IPS-NIHi7 (cell line): ENCODE measurements around the gene SUGP1.
"Not testable (repeated sequence)": the region's sequence is repeated elsewhere in the genome, so short reads cannot be mapped to it uniquely, and the experiment has no call there.

Experiments
- DNase-seq: peaks from one replicate; pipeline ENCODE4 v3.0.0; 2012; ENCODE audit warnings: mixed read lengths; ENCODE audit errors: extremely low spot score

The SUGP1 gene

DNA sequence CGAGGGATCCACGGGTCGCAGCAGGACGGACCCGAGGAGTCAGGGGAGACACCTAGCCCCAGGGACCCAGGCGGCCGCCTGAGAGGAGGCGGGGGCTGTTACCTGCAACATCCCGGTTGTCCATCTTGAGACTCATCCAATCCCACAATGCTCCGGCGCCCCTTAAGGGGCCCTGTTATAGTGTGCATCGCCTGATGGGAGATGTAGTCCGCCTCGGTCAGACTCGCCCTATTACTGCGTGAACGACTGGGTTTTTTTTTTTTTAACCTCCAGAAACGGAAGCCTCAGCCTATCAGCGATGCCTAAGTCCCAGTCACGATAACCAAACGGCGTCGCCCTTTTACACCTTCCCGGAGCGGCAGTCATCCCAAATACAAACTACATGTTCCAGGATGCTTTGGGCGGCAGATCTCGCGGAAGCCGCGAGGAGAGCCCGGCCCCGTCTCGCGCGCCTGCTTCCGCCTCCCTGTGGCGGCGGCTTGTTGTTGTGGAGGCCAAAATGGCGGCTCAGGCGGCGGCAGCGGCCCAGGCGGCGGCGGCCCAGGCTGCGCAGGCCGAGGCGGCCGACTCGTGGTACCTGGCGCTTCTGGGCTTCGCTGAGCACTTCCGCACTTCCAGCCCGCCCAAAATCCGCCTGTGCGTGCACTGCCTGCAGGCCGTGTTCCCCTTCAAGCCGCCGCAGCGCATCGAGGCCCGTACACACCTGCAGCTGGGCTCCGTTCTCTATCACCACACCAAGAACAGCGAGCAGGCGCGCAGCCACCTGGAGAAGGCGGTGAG, at the start of gene SUGP1, which contains the start of gene MAU2:
TSS of gene SUGP1 (minus strand) at position 149 of the 780 bp plus-strand sequence. CDS start at position 136, 13 bp downstream.
TSS of gene MAU2 (plus strand) at position 469 of the 780 bp plus-strand sequence. CDS start at position 500, 31 bp downstream.
- DNase-seq, result peak; percentile 97

GRCh38 chr19:19368087-19368486, 47.8 kb upstream of the SUGP1 start:
- no peak for DNase-seq

- peak; percentile 90 for DNase-seq
Observed at GRCh38 chr19:19366434-19367396, 46.4 kb upstream of the SUGP1 start.

DNA sequence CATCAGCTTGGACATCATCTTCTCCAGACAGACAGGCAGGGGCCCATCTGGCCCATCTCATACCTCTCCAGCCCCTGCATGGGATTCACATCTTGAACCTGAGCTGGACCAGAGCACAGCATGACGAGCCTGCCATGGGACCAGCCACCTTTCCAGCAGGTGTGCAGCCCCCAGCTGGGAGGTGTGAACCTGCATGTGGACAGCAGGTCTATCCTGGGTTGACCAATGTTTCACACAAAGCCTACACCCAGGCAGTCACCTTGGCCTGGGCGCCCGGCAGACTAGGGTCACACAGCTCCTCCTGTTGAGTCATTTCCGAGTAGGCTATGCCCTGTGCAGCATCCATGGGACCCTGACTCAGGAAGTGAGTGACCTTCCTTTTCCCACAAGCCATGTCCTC, 41.8 kb upstream of the SUGP1 start:
- DNase-seq, result no peak

- DNase-seq, result peak; percentile 84
Observed at GRCh38 chr19:19361075-19361594, 40.8 kb upstream of the SUGP1 start.

- no peak for DNase-seq
Observed at GRCh38 chr19:19356901-19357566, 36.7 kb upstream of the SUGP1 start.

DNA sequence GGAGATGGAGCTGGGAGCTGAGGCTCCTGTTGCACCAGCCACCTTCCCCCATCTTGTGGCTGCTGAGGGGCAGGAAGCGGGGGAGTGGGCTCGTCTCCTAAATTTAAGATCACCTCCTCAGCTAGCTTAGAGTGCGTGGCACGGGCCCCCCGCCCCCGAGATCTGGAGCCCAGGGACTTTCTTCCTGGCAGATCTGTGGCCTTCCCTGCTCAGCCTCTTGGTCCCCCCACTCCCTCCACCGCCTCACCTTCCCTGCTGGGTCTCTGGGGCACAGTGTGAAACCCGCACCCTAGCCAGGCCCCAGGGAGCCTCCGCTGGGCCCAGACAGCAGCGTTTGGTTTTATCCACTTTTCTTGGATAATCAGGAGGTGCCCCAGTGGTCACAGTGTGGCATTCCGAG, 36.2 kb upstream of the SUGP1 start:
- no peak for DNase-seq

GRCh38 chr19:19355606-19356139, 35.4 kb upstream of the SUGP1 start:
- DNase-seq, result no peak

DNA sequence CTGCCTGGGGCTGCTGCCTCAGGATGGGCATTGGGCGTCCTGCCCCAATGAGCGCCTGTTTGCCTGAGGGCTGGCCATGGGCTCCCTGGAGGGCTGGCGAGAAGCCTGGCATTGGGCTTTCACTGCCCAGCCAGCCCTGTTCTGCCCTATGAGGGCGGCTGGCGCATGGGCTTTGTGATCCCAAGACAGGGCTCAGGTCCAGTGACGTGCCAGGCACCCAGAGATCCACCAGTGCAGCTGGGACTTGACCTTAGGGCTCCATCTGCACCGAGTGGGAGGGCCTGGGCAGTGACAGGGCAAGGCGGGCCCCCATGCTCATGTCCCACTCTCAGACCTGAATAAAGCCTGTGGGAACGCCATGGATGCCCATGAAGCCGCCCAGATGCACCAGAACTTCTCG, 34.6 kb upstream of the SUGP1 start:
- DNase-seq, result no peak

GRCh38 chr19:19354007-19354406, 33.7 kb upstream of the SUGP1 start:
- DNase-seq, result no peak

DNA sequence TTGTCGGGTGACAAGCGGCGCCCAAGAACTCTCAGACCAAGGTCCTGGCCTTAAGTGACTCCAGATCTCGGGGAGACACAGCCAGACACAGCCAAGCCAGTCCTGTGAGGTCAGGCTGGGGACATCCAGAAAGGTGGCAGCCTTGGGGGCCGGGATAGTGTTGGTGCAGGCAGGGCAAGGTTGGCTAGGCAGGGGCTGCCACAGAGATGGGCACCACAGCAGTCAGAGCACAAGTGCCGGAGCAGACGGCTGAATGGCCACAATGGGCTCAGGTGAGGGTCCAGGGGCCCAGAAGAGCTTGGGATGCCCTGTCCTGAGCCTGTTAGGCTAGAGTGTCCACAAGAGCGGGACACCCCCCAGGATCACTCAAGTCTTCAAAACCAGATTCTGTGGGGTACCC, 32.5 kb upstream of the SUGP1 start:
- DNase-seq, result no peak

DNA sequence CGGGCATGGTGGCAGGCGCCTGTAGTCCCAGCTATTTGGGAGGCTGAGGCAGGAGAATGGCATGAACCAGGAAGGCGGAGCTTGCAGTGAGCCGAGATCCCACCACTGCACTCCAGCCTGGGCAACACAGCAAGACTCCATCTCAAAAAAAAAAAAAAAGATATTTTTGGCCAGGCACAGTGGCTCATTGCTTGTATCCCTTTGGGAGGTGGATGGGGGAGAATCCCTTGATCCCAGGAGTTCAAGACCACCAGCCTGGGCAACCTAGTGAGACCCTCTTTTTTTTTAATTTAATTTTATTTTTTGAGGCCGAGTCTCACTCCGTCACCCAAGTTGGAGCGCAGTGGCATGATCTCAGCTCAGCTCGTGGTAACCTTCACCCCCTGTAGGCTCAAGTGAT, 30.4 kb upstream of the SUGP1 start:
- DNase-seq, result not testable (repeated sequence)

DNA sequence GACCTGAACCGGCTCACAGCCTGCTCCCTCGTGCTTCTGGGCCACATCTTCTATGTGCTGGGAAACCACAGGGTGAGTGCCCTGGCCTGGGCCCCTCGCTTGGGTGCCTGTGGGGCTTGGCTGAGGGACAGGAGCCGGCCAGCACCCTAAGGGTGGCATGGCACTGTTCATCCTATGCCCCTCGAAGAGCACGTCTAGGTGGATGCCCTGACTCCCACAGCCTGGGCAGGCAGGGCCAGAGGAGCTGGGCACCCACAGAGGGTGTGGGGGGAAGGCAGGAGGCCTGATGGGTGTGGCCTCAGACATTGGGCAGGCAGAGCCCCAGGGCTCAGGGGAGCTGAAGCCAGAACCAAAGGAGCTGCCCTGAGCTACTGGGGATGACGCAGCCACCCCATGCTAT, 29.1 kb upstream of the SUGP1 start:
- DNase-seq, result no peak

DNA sequence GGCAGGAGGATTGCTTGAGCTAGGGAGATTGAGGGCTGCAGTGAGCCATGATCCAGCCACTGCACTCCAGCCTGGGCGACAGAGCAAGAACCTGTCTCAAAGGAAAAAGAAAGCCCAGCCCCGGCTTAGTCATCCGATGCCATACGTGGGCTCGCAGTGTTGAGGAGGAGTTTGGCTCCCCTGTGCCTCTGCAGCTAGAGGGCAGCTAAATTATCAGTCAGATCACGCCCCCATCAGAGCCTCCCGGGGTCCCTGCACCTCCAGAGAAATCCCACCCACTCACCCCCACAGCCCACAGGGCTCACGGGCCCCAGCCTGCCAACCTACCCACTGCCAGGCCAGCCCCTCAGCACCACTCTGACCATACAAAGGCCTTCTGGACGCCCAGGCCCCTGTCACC, 28.0 kb upstream of the SUGP1 start:
- no peak for DNase-seq

DNA sequence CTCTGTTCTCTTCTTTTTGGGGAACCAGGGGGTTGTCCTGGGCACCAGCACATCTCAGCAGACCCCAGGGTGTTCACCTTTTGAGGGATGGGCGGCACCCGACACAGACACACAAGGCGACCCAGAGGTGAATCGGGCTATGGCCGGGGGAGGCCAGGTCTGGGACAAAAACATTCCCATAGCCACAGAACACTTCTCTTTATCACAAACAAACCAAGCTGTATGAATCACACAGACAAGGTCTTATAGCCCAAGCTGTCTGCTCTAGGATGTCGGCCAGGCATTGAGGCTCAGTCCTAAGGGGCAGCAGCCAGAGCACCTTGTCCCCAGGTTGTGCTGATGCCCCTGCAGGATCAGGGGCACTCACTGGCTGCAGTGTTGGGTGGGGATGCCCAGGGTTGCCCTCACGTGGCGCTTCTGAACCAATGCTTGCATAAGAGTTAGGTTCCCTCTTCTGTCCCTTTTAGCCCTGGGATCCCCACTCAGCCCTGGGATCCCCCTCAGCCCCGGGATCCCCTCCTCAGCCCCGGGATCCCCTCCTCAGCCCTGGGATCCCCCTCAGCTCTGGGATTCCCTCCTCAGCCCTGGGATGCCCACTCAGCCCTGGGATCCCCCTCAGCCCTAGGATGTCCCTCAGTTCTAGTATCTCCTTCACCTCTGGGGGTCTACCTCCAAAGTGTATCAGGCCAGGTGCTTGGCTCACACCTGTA, 27.2 kb upstream of the SUGP1 start:
- DNase-seq, result no peak

DNA sequence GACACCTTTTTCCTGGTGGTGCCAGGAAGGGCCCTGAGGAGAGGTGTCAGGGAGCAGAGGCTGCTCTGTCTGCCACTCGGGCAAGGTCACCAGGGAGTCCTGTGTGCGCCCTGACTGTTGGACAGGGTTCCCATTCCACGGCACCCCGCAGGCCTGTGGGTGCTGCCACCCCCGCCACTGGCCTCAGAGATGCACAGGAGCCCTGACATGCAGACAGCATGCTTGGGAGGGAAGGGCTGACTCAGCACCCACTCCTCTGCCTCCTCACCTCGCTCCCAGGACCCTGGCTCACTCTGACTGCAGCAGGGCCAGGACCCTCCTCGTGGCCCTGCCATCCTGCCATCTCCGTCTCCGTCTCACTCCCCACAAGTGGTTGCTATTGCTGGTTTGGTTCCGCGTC, 25.7 kb upstream of the SUGP1 start:
- DNase-seq, result no peak

- no peak for DNase-seq
Observed at GRCh38 chr19:19345232-19345631, 24.9 kb upstream of the SUGP1 start.

DNA sequence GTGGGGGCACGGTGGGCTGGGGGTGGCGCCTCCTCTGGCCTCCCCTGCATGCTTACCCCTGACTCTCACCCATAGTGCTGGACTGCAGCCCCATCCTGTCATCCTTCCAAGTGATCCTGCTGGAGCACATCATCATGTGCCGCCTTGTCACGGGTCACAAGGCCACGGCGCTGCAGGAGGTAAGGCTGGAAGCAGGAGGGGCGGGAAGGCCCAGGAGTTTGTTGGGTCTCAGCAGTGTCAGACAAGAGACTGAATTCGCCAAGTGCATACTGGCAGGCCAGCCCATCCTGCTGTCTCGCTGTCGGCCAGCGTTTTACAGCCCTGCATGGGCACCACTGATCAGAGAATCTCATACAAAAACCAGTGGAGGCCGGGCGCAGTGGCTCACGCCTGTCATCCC, 23.5 kb upstream of the SUGP1 start:
- no peak for DNase-seq

DNA sequence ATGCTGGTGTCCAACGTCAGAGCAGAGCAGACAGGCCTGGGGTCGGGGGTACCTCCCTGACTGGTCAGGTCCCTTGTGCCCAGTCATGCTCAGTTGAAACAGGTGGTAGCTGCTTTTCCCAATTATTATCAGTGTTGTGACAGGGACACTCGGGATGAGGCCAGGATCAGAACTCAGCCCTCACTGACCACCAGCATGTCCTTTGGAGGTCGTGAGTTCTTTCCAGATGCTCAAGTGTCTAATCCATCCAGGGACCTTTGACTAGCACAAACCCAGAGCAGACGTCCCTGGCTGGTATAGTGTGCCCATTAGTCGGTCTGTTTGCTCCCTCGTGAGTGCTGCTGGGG, 22.7 kb upstream of the SUGP1 start:
- DNase-seq, result no peak

- DNase-seq, result peak; percentile 98
Observed at GRCh38 chr19:19342086-19343015, 22.0 kb upstream of the SUGP1 start.
